Adrenal gland (tissue), 5 donors: ENCODE measurements around the gene IZUMO4.

Experiments used
- POLR2A ChIP-seq, 2 donors: fragments of 450-650 bp; IDR thresholded peaks; one replicate each; pipeline ENCODE4 v1.6.1; 2017; ENCODE audit warnings: antibody characterized with exemption in 2 of 2, mild to moderate bottlenecking in 2 of 2, moderate library complexity in 1 of 2
- TF ChIP-seq, protein P1 (sequence below), 6 experiments: fragments of 450-650 bp in 4 of 6; fragments of 200-600 bp in 2 of 6; sonication (generic) in 1 of 6; IDR thresholded peaks; 1 replicate in 5 of 6; 2 replicates in 1 of 6; pipeline versions ENCODE4 v1.5.1 to v1.8.0; 2016 to 2021; ENCODE audit warnings: antibody characterized with exemption in 6 of 6, mild to moderate bottlenecking in 2 of 6, moderate library complexity in 1 of 6
- donor health status: DM: no; HTN: no; CAD: no.

- TF ChIP-seq, protein P1, sequence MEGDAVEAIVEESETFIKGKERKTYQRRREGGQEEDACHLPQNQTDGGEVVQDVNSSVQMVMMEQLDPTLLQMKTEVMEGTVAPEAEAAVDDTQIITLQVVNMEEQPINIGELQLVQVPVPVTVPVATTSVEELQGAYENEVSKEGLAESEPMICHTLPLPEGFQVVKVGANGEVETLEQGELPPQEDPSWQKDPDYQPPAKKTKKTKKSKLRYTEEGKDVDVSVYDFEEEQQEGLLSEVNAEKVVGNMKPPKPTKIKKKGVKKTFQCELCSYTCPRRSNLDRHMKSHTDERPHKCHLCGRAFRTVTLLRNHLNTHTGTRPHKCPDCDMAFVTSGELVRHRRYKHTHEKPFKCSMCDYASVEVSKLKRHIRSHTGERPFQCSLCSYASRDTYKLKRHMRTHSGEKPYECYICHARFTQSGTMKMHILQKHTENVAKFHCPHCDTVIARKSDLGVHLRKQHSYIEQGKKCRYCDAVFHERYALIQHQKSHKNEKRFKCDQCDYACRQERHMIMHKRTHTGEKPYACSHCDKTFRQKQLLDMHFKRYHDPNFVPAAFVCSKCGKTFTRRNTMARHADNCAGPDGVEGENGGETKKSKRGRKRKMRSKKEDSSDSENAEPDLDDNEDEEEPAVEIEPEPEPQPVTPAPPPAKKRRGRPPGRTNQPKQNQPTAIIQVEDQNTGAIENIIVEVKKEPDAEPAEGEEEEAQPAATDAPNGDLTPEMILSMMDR (IDR thresholded peaks at IDR 0.05), result no peak
- no peak for TF ChIP-seq POLR2A (IDR thresholded peaks at IDR 0.05)
These were observed 24.8 kb downstream of the IZUMO4 start for GRCh38 chr19:2121416-2122051.
